Cardiac muscle cell (in vitro differentiated cells and primary cell): ENCODE measurements around the gene SIGMAR1. TPM values are rescaled to one million over a fixed set of nuclear protein-coding genes. Genes with fewer than 3 reads are reported as not detected.

Experiments used
- DNase-seq, 2 donors: peaks; one replicate each; pipeline versions ENCODE4 v3.0.0 to v3.0.0-alpha.2; 2010 to 2017; ENCODE audit warnings: low read depth in 1 of 2, low spot score in 1 of 2
- H3K27ac ChIP-seq: fragments of 200-600 bp; sonication (generic); 2 replicates; pipeline ENCODE4 v1.5.1; 2016
- H3K27me3 ChIP-seq: fragments of 200-600 bp; sonication (generic); 2 replicates; pipeline ENCODE4 v1.6.0; 2016; ENCODE audit warnings: control low read depth
- H3K36me3 ChIP-seq: fragments of 200-600 bp; sonication (generic); 2 replicates; pipeline ENCODE4 v1.5.1; 2016; ENCODE audit warnings: control low read depth
- H3K4me1 ChIP-seq: fragments of 200-600 bp; sonication (generic); 2 replicates; pipeline ENCODE4 v1.8.1; 2017; ENCODE audit warnings: low read depth, mild to moderate bottlenecking, mixed run types
- H3K4me3 ChIP-seq: fragments of 200-600 bp; sonication (generic); 2 replicates; pipeline ENCODE4 v1.5.1; 2016; ENCODE audit warnings: mild to moderate bottlenecking
- H3K9me3 ChIP-seq: fragments of 200-600 bp; sonication (generic); 2 replicates; pipeline ENCODE4 v1.5.1; 2017; ENCODE audit warnings: low read depth, mild to moderate bottlenecking, control low read depth
- polyA plus RNA-seq: library from polyadenylated mRNA; unstranded; fragments of >200 nt; fragmentation: Nextera tagmentation; extraction: Ambion mirVana; gene quantifications from 2 replicates; pipeline ENCODE4 v1.2.1, GENCODE V29; 2016
- total RNA-seq: library from RNA; depleted of rRNA; stranded (reverse); fragments of >200 nt; gene quantifications from 2 replicates; pipeline ENCODE4 v1.2.3, GENCODE V29; 2016
- TF ChIP-seq, protein P1 (sequence below): IDR thresholded peaks from 2 replicates; pipeline ENCODE4 v1.5.1; 2012; ENCODE audit warnings: low read depth, mild to moderate bottlenecking, low read length

SIGMAR1 gene
- total and polyA plus RNA-seq, 2 experiments from 2014 or later, result 106 to 137 TPM

- Histone ChIP-seq H3K27ac (no peak overlapping the region), H3K4me3 (no peak overlapping the region), H3K27me3 (no peaks in the 10 kb centered on the region), H3K9me3 (no peaks in the 10 kb centered on the region), H3K4me1 (no peaks in the 10 kb centered on the region), H3K36me3 (no peaks in the 10 kb centered on the region)
- TF ChIP-seq, protein P1, sequence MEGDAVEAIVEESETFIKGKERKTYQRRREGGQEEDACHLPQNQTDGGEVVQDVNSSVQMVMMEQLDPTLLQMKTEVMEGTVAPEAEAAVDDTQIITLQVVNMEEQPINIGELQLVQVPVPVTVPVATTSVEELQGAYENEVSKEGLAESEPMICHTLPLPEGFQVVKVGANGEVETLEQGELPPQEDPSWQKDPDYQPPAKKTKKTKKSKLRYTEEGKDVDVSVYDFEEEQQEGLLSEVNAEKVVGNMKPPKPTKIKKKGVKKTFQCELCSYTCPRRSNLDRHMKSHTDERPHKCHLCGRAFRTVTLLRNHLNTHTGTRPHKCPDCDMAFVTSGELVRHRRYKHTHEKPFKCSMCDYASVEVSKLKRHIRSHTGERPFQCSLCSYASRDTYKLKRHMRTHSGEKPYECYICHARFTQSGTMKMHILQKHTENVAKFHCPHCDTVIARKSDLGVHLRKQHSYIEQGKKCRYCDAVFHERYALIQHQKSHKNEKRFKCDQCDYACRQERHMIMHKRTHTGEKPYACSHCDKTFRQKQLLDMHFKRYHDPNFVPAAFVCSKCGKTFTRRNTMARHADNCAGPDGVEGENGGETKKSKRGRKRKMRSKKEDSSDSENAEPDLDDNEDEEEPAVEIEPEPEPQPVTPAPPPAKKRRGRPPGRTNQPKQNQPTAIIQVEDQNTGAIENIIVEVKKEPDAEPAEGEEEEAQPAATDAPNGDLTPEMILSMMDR, result no peak
- DNase-seq, result no peak
Measured at GRCh38 chr9:34684145-34684544, 46.6 kb upstream of the SIGMAR1 start.

DNA sequence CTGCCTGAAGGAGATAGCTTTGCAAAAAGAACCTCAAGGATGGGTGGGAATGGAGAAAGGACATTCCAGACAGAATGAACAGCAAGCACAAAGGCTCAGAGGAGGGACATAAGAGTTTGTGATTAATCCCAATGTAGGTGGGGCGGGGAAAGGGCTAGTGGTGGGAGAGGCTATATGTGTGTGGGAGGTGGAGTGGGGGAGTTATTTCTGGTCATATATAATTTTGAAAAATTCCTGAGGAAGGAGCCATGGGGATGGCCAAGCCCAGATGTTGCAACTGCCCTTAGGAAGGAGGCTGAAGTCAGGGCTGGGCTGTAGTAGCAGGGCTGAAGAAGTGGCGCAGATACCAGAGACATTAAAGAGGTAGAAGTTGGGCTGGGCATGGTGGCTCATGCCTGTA is 38.3 kb upstream of the SIGMAR1 start:
- no peaks in the 10 kb centered on the region for H3K9me3 ChIP-seq

GRCh38 chr9:34675048-34675714 is 37.6 kb upstream of the SIGMAR1 start:
- Histone ChIP-seq H3K9me3 (no peaks in the 10 kb centered on the region), H3K4me3 (no peak overlapping the region), H3K4me1 (no peaks in the 10 kb centered on the region), H3K27ac (no peak overlapping the region), H3K27me3 (no peaks in the 10 kb centered on the region), H3K36me3 (no peaks in the 10 kb centered on the region)
- peak; percentile 85 to 92 for DNase-seq
- TF ChIP-seq, protein P1, result peak; percentile 85

More for the DNA sequence above, 38.3 kb upstream of the SIGMAR1 start:
- no peak overlapping the region for H3K27ac ChIP-seq
- TF ChIP-seq, protein P1, result no peak
- no peak overlapping the region for H3K4me3 ChIP-seq
- no peaks in the 10 kb centered on the region for H3K27me3 ChIP-seq
- peak in 1 of 2 donors; percentile 81 for DNase-seq
- H3K36me3 ChIP-seq, result no peaks in the 10 kb centered on the region
- H3K4me1 ChIP-seq, result no peaks in the 10 kb centered on the region

DNA sequence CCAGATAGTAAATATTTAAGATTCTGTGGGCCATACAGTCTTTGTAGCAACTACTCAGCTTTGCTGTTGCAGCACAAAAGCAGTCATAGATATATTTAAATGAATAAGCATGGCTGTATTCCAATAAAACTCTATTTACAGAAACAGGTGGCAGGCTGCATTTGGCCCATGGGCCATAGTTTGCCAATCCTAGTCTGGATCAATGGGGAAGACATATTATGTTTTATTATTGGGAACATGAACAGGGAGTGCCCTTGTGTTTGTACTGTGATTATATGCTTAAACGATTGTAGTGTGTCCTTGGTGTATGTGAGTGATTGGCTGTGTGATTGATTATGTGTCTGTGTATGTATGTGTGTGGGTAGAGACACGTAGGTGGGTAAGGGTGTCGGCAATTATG is 36.9 kb upstream of the SIGMAR1 start:
- no peak overlapping the region for H3K27ac ChIP-seq
- TF ChIP-seq, protein P1, result no peak
- no peaks in the 10 kb centered on the region for H3K9me3 ChIP-seq
- no peaks in the 10 kb centered on the region for H3K4me1 ChIP-seq
- H3K4me3 ChIP-seq, result no peak overlapping the region
- no peak for DNase-seq
- no peaks in the 10 kb centered on the region for H3K27me3 ChIP-seq
- H3K36me3 ChIP-seq, result no peaks in the 10 kb centered on the region

GRCh38 chr9:34671307-34671706 is 33.7 kb upstream of the SIGMAR1 start:
- no peak overlapping the region for H3K4me3 ChIP-seq
- DNase-seq, result no peak

More at GRCh38 chr9:34671307-34671706, 33.7 kb upstream of the SIGMAR1 start:
- Histone ChIP-seq H3K27ac (no peak overlapping the region), H3K9me3 (no peaks in the 10 kb centered on the region), H3K36me3 (no peaks in the 10 kb centered on the region), H3K27me3 (no peaks in the 10 kb centered on the region), H3K4me1 (no peaks in the 10 kb centered on the region)
- TF ChIP-seq, protein P1, result no peak
